NCI-H446 treated with DMSO at 0.1 percent for 48 hours (cell line): Measurements from ENCODE around the gene PDE3B.
"Not testable (repeated sequence)": the region's sequence is repeated elsewhere in the genome, so short reads cannot be mapped to it uniquely, and the experiment has no call there.

Experiments used
- DNase-seq: peaks from one replicate; lab custom pipeline; 2025; lab: John Stamatoyannopoulos, UW

The PDE3B gene

GRCh38 chr11:14746857-14747395 lies 103.3 kb downstream of the PDE3B start:
- DNase-seq, result no peak

GRCh38 chr11:14748090-14748489 lies 104.5 kb downstream of the PDE3B start:
- no peak for DNase-seq

GRCh38 chr11:14750911-14751310 lies 107.3 kb downstream of the PDE3B start:
- DNase-seq, result no peak

GRCh38 chr11:14751975-14752407 lies 108.4 kb downstream of the PDE3B start:
- DNase-seq, result no peak

- no peak for DNase-seq
These were observed 111.5 kb downstream of the PDE3B start for GRCh38 chr11:14755140-14755539.

- DNase-seq, result no peak
These were observed 112.7 kb downstream of the PDE3B start for GRCh38 chr11:14756349-14756748.

- not testable (repeated sequence) for DNase-seq
These were observed 115.9 kb downstream of the PDE3B start for GRCh38 chr11:14759300-14760012.

- DNase-seq, result no peak
These were observed 120.6 kb downstream of the PDE3B start for GRCh38 chr11:14764179-14764578.

- DNase-seq, result no peak
These were observed 121.2 kb downstream of the PDE3B start for GRCh38 chr11:14764579-14765527.

- no peak for DNase-seq
These were observed 123.0 kb downstream of the PDE3B start for GRCh38 chr11:14766585-14766984.

GRCh38 chr11:14768526-14769188 lies 125.1 kb downstream of the PDE3B start:
- no peak for DNase-seq

- no peak for DNase-seq
These were observed 130.2 kb downstream of the PDE3B start for GRCh38 chr11:14773755-14774154.

GRCh38 chr11:14774721-14775120 lies 131.1 kb downstream of the PDE3B start:
- DNase-seq, result no peak

- DNase-seq, result no peak
These were observed 132.3 kb downstream of the PDE3B start for GRCh38 chr11:14775897-14776296.

- not testable (repeated sequence) for DNase-seq
These were observed 134.9 kb downstream of the PDE3B start for GRCh38 chr11:14778460-14778859.

GRCh38 chr11:14783788-14784187 lies 140.2 kb downstream of the PDE3B start:
- no peak for DNase-seq

- DNase-seq, result no peak
These were observed 140.6 kb downstream of the PDE3B start for GRCh38 chr11:14784230-14784629.

GRCh38 chr11:14789879-14790484 lies 146.4 kb downstream of the PDE3B start:
- peak; percentile 19 for DNase-seq

GRCh38 chr11:14793546-14793945 lies 149.9 kb downstream of the PDE3B start:
- DNase-seq, result no peak

- DNase-seq, result not testable (repeated sequence)
These were observed 152.4 kb downstream of the PDE3B start for GRCh38 chr11:14796028-14796427.

GRCh38 chr11:14803846-14804245 lies 160.2 kb downstream of the PDE3B start:
- no peak for DNase-seq

GRCh38 chr11:14809466-14809865 lies 165.9 kb downstream of the PDE3B start:
- DNase-seq, result peak; percentile 76
